Measurements from ENCODE around the gene SURF2.
"Not testable (repeated sequence)": the region's sequence is repeated elsewhere in the genome, so short reads cannot be mapped to it uniquely, and the experiment has no call there.

Gene SURF2

DNA sequence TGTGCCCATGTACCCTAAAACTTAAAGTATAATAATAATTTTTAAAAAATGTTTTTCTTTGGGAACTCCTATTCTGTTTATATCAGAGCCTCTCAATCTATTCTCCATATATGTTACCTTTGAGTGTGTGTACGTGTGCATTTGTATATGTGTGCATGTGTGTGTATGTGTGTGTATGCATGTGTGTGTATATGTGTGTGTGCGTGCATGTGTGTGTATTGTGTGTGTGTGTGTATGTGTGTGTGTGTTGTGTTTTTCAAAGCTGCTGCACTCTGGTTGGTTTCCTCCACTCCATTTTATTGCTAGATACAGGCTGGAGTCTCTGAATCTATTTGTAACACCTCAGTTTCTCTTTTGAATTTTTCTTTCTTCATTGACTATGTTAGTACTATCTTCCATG, 40.4 kb upstream of the SURF2 start:
- TF ChIP-seq EZH2phosphoT487 (IDR thresholded peaks at IDR 0.05; ENCODE audit: borderline replicate concordance) = no peak
- TF ChIP-seq, protein P1, sequence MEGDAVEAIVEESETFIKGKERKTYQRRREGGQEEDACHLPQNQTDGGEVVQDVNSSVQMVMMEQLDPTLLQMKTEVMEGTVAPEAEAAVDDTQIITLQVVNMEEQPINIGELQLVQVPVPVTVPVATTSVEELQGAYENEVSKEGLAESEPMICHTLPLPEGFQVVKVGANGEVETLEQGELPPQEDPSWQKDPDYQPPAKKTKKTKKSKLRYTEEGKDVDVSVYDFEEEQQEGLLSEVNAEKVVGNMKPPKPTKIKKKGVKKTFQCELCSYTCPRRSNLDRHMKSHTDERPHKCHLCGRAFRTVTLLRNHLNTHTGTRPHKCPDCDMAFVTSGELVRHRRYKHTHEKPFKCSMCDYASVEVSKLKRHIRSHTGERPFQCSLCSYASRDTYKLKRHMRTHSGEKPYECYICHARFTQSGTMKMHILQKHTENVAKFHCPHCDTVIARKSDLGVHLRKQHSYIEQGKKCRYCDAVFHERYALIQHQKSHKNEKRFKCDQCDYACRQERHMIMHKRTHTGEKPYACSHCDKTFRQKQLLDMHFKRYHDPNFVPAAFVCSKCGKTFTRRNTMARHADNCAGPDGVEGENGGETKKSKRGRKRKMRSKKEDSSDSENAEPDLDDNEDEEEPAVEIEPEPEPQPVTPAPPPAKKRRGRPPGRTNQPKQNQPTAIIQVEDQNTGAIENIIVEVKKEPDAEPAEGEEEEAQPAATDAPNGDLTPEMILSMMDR (conservative IDR thresholded peaks at IDR 0.05; ENCODE audit: low read length) = no peak
- Histone ChIP-seq H3K27me3 (ENCODE audit: insufficient read depth, low read length, poor library complexity, severe bottlenecking) (no peaks in the 10 kb centered on the region), H3K4me3 (ENCODE audit: low read length, poor library complexity, severe bottlenecking) (no peak overlapping the region), H3K79me2 (ENCODE audit: insufficient read depth, low read length) (no peaks in the 10 kb centered on the region), H3F3A (ENCODE audit: low read depth) (no peaks in the 10 kb centered on the region), H3K9me3 (ENCODE audit: insufficient read depth, low read depth, low read length) (no peaks in the 10 kb centered on the region), H3K9ac (ENCODE audit: low read depth, low read length, poor library complexity, severe bottlenecking) (no peak overlapping the region), H2AFZ (ENCODE audit: low read length) (no peak overlapping the region), H3K36me3 (ENCODE audit: insufficient read depth, low read length) (no peaks in the 10 kb centered on the region), H3K4me2 (ENCODE audit: low read depth, low read length, poor library complexity, severe bottlenecking) (no peak overlapping the region), H4K20me1 (ENCODE audit: insufficient read depth, low read length, poor library complexity, severe bottlenecking) (no peaks in the 10 kb centered on the region), H3K9me2 (replicated peaks; ENCODE audit: low read depth, low read length) (no peaks in the 10 kb centered on the region), H3K4me1 (ENCODE audit: insufficient read depth, low read length, poor library complexity, severe bottlenecking) (no peaks in the 10 kb centered on the region)

DNA sequence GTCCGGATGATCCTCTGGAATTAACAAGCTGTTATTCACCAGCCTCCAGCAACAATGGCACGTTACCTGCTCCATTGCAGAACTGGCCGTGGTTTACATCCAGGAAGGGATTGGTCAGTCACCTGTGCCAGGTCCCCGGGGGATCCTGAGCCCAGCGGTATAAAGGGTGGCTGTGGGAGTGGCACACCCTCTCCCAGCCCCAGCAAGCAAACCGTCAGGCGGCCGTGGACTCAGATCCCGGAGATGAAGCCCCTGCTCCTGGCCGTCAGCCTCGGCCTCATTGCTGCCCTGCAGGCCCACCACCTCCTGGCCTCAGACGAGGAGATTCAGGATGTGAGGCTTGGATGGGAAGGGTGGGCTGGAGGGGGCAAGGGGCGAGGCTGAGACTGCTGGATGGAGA, 38.8 kb upstream of the SURF2 start:
- not testable (repeated sequence) for H3K79me2 ChIP-seq (ENCODE audit: insufficient read depth, low read length); H3K36me3 ChIP-seq (ENCODE audit: insufficient read depth, low read length); H3K4me2 ChIP-seq (ENCODE audit: low read depth, low read length, poor library complexity, severe bottlenecking); H3K9ac ChIP-seq (ENCODE audit: low read depth, low read length, poor library complexity, severe bottlenecking); H3K9me3 ChIP-seq (ENCODE audit: insufficient read depth, low read depth, low read length); H3K4me3 ChIP-seq (ENCODE audit: low read length, poor library complexity, severe bottlenecking); H3K9me2 ChIP-seq (replicated peaks; ENCODE audit: low read depth, low read length); H2AFZ ChIP-seq (ENCODE audit: low read length); H4K20me1 ChIP-seq (ENCODE audit: insufficient read depth, low read length, poor library complexity, severe bottlenecking); H3K27me3 ChIP-seq (ENCODE audit: insufficient read depth, low read length, poor library complexity, severe bottlenecking); H3K4me1 ChIP-seq (ENCODE audit: insufficient read depth, low read length, poor library complexity, severe bottlenecking); H3F3A ChIP-seq (ENCODE audit: low read depth)

DNA sequence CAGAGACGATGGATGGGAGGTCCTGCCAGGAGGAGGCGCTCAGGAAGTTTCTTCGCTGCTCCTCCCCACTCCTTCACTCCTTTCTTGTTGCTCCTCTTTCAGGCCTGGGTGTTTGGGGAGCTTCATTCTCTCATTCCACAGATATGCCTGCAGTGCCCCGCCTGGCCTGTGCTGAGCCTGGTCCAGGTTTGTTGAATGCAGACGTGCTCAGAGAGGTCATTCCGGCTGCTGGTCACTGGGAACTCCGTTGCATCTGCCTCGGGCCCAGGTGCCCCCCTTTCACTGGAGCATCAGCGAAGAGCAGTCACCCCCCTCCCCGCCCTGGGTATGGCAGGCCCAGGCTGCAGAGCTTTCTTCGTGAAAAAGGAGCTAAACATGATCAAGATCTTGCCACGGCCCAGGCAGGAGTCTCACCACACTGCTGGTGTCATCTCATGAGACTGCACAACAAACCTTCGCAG, 35.9 kb upstream of the SURF2 start:
- Histone ChIP-seq H3K4me2 (ENCODE audit: low read depth, low read length, poor library complexity, severe bottlenecking) (no peak overlapping the region), H3K4me3 (ENCODE audit: low read length, poor library complexity, severe bottlenecking) (no peak overlapping the region), H2AFZ (ENCODE audit: low read length) (no peak overlapping the region), H3F3A (ENCODE audit: low read depth) (no peaks in the 10 kb centered on the region), H3K27me3 (ENCODE audit: insufficient read depth, low read length, poor library complexity, severe bottlenecking) (no peaks in the 10 kb centered on the region), H3K4me1 (ENCODE audit: insufficient read depth, low read length, poor library complexity, severe bottlenecking) (no peaks in the 10 kb centered on the region), H3K9ac (ENCODE audit: low read depth, low read length, poor library complexity, severe bottlenecking) (no peak overlapping the region), H3K36me3 (ENCODE audit: insufficient read depth, low read length) (no peaks in the 10 kb centered on the region), H3K9me3 (ENCODE audit: insufficient read depth, low read depth, low read length) (no peaks in the 10 kb centered on the region), H3K79me2 (ENCODE audit: insufficient read depth, low read length) (no peaks in the 10 kb centered on the region), H3K9me2 (replicated peaks; ENCODE audit: low read depth, low read length) (no peaks in the 10 kb centered on the region), H4K20me1 (ENCODE audit: insufficient read depth, low read length, poor library complexity, severe bottlenecking) (no peaks in the 10 kb centered on the region)
- no peak for TF ChIP-seq EZH2phosphoT487 (IDR thresholded peaks at IDR 0.05; ENCODE audit: borderline replicate concordance)
- TF ChIP-seq, protein P1 (conservative IDR thresholded peaks at IDR 0.05; ENCODE audit: low read length) = no peak

DNA sequence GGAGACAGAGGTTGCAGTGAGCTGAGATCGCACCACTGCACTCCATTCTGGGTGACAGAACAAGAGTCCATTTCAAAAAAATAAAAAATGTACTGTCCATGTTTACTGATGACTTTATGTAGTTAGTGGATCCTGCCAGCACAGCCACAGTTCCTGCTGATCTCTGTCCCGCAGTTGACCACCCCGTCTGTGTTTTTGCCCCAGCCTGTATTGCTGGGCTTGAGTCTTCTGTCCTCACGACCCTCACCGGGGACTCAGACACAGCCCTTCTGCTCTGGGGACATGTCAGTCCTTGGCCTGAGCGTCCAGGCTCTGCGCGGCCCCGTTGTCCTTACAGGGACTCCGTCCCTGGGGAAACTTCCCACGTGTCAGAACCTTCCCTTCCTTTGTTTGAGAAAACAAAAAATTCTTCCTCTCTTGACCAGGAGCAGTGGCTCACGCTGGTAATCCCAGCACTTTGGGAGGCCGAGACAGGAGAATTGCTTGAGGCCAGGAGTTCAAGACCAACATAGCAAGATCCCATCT, 34.9 kb upstream of the SURF2 start:
- Histone ChIP-seq H3K4me1 (ENCODE audit: insufficient read depth, low read length, poor library complexity, severe bottlenecking) (no peaks in the 10 kb centered on the region), H3K9me3 (ENCODE audit: insufficient read depth, low read depth, low read length) (no peaks in the 10 kb centered on the region), H3K4me3 (ENCODE audit: low read length, poor library complexity, severe bottlenecking) (no peak overlapping the region), H3K4me2 (ENCODE audit: low read depth, low read length, poor library complexity, severe bottlenecking) (no peak overlapping the region), H2AFZ (ENCODE audit: low read length) (no peak overlapping the region), H3K27me3 (ENCODE audit: insufficient read depth, low read length, poor library complexity, severe bottlenecking) (no peaks in the 10 kb centered on the region), H4K20me1 (ENCODE audit: insufficient read depth, low read length, poor library complexity, severe bottlenecking) (no peaks in the 10 kb centered on the region), H3K9ac (ENCODE audit: low read depth, low read length, poor library complexity, severe bottlenecking) (no peak overlapping the region), H3K79me2 (ENCODE audit: insufficient read depth, low read length) (no peaks in the 10 kb centered on the region), H3K9me2 (replicated peaks; ENCODE audit: low read depth, low read length) (no peaks in the 10 kb centered on the region), H3F3A (ENCODE audit: low read depth) (no peaks in the 10 kb centered on the region), H3K36me3 (ENCODE audit: insufficient read depth, low read length) (no peaks in the 10 kb centered on the region)
- TF ChIP-seq, protein P1 (conservative IDR thresholded peaks at IDR 0.05; ENCODE audit: low read length) = no peak
- TF ChIP-seq EZH2phosphoT487 (IDR thresholded peaks at IDR 0.05; ENCODE audit: borderline replicate concordance) = no peak

All from Loucy (cell line).